ENCODE measurements around the gene FYB2. TPM values are rescaled to one million over a fixed set of nuclear protein-coding genes. Genes with fewer than 3 reads are reported as not detected.

The FYB2 gene
- total RNA-seq, 2 donors from 2014 or later = not detected

DNA sequence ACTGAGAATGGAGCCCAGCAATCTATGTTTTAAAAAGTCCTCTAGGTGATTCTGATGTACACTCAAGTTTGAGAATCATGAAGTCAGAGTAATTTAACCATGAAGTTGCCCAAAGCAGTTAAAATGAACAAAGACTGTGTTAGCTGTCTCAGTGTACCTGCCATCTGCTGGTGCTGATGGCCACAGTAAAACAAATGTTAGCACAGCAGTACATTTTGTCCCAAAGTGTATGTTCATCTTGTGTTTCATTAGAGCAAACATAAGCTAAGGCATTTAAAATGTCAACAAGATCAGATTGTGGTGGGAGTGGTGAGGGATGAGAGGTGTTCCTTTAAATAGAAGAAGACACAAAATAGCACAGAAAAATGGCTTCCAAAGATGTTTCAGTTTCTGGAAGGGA is 31.1 kb downstream of the FYB2 start:
- H3K27ac ChIP-seq = no peak overlapping the region
- ATAC-seq (ENCODE audit: insufficient number of reproducible peaks, low FRiP score, low read depth) = no peak
- TF ChIP-seq CTCF (IDR thresholded peaks at IDR 0.05) = no peak

GRCh38 chr1:56787330-56787729 is 31.9 kb downstream of the FYB2 start:
- Histone ChIP-seq H3K4me3 (no peak overlapping the region), H3K4me1 (ENCODE audit: control insufficient read depth in 1 of 2, low read depth in 2 of 2) (no peaks in the 10 kb centered on the region), H3K36me3 (no peaks in the 10 kb centered on the region), H3K9me3 (no peaks in the 10 kb centered on the region), H3K27me3 (replicated peaks; ENCODE audit: insufficient read depth) (no peaks in the 10 kb centered on the region), H3K27ac (no peak overlapping the region)
- ATAC-seq (ENCODE audit: insufficient number of reproducible peaks, low FRiP score, low read depth) (no peak), DNase-seq (ENCODE audit: low spot score) (no peak)
- no peak for TF ChIP-seq CTCF (IDR thresholded peaks at IDR 0.05)

More for the DNA sequence above, 31.1 kb downstream of the FYB2 start:
- Histone ChIP-seq H3K4me1 (ENCODE audit: control insufficient read depth in 1 of 2, low read depth in 2 of 2) (no peaks in the 10 kb centered on the region), H3K4me3 (no peak overlapping the region), H3K9me3 (no peaks in the 10 kb centered on the region), H3K36me3 (no peaks in the 10 kb centered on the region), H3K27me3 (replicated peaks; ENCODE audit: insufficient read depth) (no peaks in the 10 kb centered on the region)
- DNase-seq (ENCODE audit: low spot score) = no peak

GRCh38 chr1:56782773-56783172 is 36.4 kb downstream of the FYB2 start:
- Histone ChIP-seq H3K4me1 (ENCODE audit: control insufficient read depth in 1 of 2, low read depth in 2 of 2) (no peaks in the 10 kb centered on the region), H3K27ac (no peak overlapping the region), H3K4me3 (no peak overlapping the region), H3K36me3 (no peaks in the 10 kb centered on the region), H3K9me3 (no peaks in the 10 kb centered on the region), H3K27me3 (replicated peaks; ENCODE audit: insufficient read depth) (no peaks in the 10 kb centered on the region)
- DNase-seq (ENCODE audit: low spot score) = no peak
- TF ChIP-seq CTCF (IDR thresholded peaks at IDR 0.05) = no peak
- ATAC-seq (ENCODE audit: insufficient number of reproducible peaks, low FRiP score, low read depth) = no peak

DNA sequence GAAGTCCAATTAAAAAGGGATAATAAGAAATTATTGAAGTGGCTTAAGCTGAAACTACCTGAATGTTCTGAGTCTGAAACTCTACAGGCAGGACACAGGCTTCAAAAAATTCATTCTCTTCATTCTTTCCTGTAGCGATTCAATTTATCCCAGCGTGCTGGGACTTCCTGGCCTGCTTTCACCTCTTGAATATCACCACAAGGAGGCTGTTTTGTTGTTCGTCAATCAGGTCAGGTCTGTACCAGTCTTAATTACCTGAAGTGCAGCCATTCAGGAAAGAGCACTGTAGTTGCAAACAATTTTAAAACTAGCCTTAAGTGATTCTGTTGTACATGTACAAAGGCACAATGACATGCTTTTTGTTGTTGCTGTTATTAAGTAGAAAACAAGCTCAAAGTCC is 38.4 kb downstream of the FYB2 start:
- H3K27ac ChIP-seq = no peak overlapping the region
- H3K4me1 ChIP-seq (ENCODE audit: control insufficient read depth in 1 of 2, low read depth in 2 of 2) = no peaks in the 10 kb centered on the region
- DNase-seq (ENCODE audit: low spot score) = no peak
- H3K4me3 ChIP-seq = no peak overlapping the region
- H3K27me3 ChIP-seq (replicated peaks; ENCODE audit: insufficient read depth) = no peaks in the 10 kb centered on the region
- H3K9me3 ChIP-seq = no peaks in the 10 kb centered on the region
- no peaks in the 10 kb centered on the region for H3K36me3 ChIP-seq
- no peak for TF ChIP-seq CTCF (IDR thresholded peaks at IDR 0.05)
- no peak for ATAC-seq (ENCODE audit: insufficient number of reproducible peaks, low FRiP score, low read depth)

DNA sequence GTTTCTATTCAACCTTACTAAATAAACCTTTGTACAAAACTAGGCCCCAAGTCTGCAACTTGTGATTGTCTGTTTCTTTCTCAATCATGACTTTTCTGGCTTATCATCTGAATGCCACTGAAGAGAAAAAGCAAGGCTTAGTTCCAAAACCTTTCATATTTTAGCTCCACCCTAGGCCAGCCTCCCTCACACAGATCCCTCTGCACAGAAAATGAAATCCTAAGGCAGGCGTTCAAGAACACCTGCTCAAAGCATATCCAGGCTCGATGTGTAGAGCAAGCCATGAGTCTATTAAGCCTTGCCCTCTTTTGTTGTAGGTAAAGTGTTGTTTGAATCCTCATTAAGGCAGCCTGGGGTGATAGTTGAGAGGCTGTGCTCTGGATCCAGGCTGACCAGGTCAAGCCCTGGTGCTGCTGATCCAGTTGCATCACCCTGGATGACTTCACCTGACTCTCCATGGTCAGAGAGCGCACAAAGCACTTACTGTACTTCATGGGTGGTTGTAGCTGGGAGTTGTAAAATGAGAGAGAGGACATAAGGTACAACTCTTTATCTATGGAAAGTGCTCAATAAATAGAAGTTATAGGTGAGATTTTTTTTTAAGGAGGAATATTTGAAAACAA is 39.0 kb downstream of the FYB2 start:
- ATAC-seq (ENCODE audit: insufficient number of reproducible peaks, low FRiP score, low read depth) = no peak
- Histone ChIP-seq H3K36me3 (no peaks in the 10 kb centered on the region), H3K27me3 (replicated peaks; ENCODE audit: insufficient read depth) (no peaks in the 10 kb centered on the region), H3K4me3 (no peak overlapping the region), H3K27ac (no peak overlapping the region), H3K9me3 (no peaks in the 10 kb centered on the region), H3K4me1 (ENCODE audit: control insufficient read depth in 1 of 2, low read depth in 2 of 2) (no peaks in the 10 kb centered on the region)
- TF ChIP-seq CTCF (IDR thresholded peaks at IDR 0.05) = no peak
- no peak for DNase-seq (ENCODE audit: low spot score)
